Right atrium auricular region (tissue), 2 donors: ENCODE results near the gene CD8B2. TPM values are rescaled to one million over a fixed set of nuclear protein-coding genes. Genes with fewer than 3 reads are reported as not detected.
"Not testable (repeated sequence)": the region's sequence is repeated elsewhere in the genome, so short reads cannot be mapped to it uniquely, and the experiment has no call there.

Experiments
- DNase-seq: peaks from one replicate; pipeline ENCODE4 v3.0.0-alpha.2; 2019; ENCODE audit warnings: low spot score
- H3K27ac ChIP-seq, 2 donors: fragments of 200-600 bp; sonication (generic); 1 replicate in 1 of 2; 2 replicates in 1 of 2; pipeline ENCODE4 v1.5.1; 2016 to 2019
- H3K27me3 ChIP-seq, 2 donors: fragments of 200-600 bp; sonication (generic); one replicate each; pipeline versions ENCODE4 v1.5.1 to v1.6.0; 2017 to 2019
- H3K36me3 ChIP-seq: fragments of 200-600 bp; sonication (generic); one replicate; pipeline ENCODE4 v1.5.1; 2016
- H3K4me1 ChIP-seq, 2 donors: fragments of 200-600 bp; sonication (generic); one replicate each; pipeline versions ENCODE4 v1.5.1 to v1.6.0; 2017 to 2019
- H3K4me3 ChIP-seq, 2 donors: fragments of 200-600 bp; sonication (generic); 1 replicate in 1 of 2; 2 replicates in 1 of 2; pipeline ENCODE4 v1.5.1; 2017 to 2019; ENCODE audit warnings: mild to moderate bottlenecking in 1 of 2, moderate library complexity in 1 of 2
- H3K9me3 ChIP-seq, 2 donors: fragments of 200-600 bp; sonication (generic); one replicate each; pipeline ENCODE4 v1.5.1; 2019
- CTCF ChIP-seq, 2 donors: fragments of 200-600 bp; sonication (generic); IDR thresholded peaks; one replicate each; pipeline ENCODE4 v1.5.1; 2019; ENCODE audit warnings: antibody characterized with exemption in 2 of 2
- total RNA-seq, 2 donors: library from RNA; depleted of rRNA; stranded (reverse); fragments of >200 nt; gene quantifications; one replicate each; pipeline ENCODE4 v1.1.0, GENCODE V29; 2016

CD8B2 gene
- total RNA-seq, 2 donors from 2014 or later: not detected

DNA sequence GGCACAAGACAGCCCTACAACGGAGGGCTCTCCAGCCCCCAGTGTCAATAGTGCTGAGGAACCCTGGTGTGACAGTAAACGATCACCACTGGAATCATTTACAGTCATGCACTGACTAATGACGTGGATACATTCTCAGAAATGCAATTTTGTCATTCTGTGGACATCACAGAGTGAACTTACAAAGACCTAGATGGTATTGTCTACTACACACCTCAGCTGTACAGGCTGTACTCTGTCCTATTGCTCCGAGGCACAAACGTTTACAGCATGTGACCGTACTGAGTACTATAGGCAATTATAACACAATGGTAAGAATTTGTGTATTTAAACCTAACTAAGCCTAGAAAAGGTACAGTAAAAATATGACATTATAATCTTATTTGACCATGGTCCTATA is 67.2 kb downstream of the CD8B2 start:
- Histone ChIP-seq H3K9me3 (no peaks in the 10 kb centered on the region), H3K27ac (no peak overlapping the region), H3K4me1 (no peaks in the 10 kb centered on the region), H3K4me3 (no peak overlapping the region), H3K27me3 (no peaks in the 10 kb centered on the region), H3K36me3 (no peaks in the 10 kb centered on the region)
- TF ChIP-seq CTCF (IDR thresholded peaks at IDR 0.05): no peak
- DNase-seq: no peak

DNA sequence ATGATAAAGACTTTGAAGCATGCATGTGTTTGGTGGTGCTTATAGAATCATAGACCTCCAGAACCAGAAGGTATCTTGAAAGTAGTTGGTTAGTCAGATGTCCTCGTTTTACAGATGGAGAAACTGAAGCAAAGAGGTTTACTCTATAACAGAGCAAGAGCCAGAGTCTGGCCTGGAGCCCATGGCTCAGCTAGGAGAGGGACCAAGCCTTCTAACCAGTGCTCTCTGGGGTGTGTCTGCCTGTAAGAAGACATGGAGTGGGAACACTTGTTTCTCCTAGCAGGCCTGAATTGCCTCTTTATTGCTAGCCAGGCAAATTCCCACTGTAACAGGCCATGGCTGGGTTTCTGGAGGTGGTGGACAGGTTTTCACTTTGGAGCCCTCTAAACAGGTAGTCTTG is 67.9 kb downstream of the CD8B2 start:
- no peak overlapping the region for H3K27ac ChIP-seq
- DNase-seq: no peak
- H3K36me3 ChIP-seq: no peaks in the 10 kb centered on the region
- no peak for TF ChIP-seq CTCF (IDR thresholded peaks at IDR 0.05)
- H3K27me3 ChIP-seq: no peaks in the 10 kb centered on the region
- no peaks in the 10 kb centered on the region for H3K9me3 ChIP-seq
- H3K4me3 ChIP-seq: no peak overlapping the region
- no peaks in the 10 kb centered on the region for H3K4me1 ChIP-seq

DNA sequence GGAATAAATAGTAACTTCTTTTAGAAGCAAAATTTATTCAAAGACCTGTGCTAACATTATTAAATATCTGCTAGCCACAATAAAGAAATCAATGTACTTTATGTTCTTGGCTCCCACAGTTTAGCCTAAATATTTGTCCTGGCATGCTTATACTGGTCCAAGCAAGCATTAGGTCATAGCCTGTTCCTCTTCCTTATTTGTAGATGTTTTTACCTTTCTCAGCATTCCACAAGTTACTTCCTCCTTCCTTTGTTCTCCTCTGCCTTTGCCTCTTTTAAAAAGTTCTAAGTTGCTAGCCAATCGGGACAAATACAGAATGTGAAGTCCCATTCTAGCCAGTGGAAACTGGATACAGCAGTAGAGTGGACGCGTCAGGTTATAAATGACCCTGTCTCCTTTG is 72.6 kb downstream of the CD8B2 start:
- H3K27me3 ChIP-seq, H3K36me3 ChIP-seq, H3K4me3 ChIP-seq, H3K27ac ChIP-seq, H3K9me3 ChIP-seq, DNase-seq: not testable (repeated sequence)
- peaks cover 0 to 26% of the 10 kb centered on the region in 2 donors for H3K4me1 ChIP-seq

GRCh38 chr2:106560773-106561172 is 73.6 kb downstream of the CD8B2 start:
- no peaks in the 10 kb centered on the region for H3K36me3 ChIP-seq
- no peaks in the 10 kb centered on the region for H3K27me3 ChIP-seq
- H3K4me3 ChIP-seq: no peak overlapping the region
- H3K9me3 ChIP-seq: no peaks in the 10 kb centered on the region
- peaks cover 0 to 27% of the 10 kb centered on the region in 2 donors for H3K4me1 ChIP-seq
- no peak for TF ChIP-seq CTCF (IDR thresholded peaks at IDR 0.05)
- H3K27ac ChIP-seq: no peak overlapping the region
- DNase-seq: no peak

DNA sequence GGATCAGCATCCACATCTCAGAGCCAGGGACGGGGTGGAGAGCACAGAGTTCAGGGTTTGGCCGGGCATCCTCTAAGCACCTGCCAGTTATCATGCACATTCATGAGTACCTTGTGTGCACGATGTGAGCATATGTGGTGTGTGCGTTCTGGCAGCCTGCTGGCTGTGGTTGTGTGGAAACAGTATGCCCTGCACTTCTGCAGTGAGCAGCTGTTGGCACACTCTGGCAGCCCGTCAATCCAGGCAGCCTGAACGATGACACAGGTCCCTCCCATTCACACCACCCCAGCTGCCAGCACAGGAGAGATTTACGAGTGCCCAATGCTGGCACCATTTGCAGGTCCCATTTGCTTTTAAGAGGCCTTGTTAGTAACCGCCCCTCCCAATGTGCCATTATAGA is 74.2 kb downstream of the CD8B2 start:
- TF ChIP-seq CTCF (IDR thresholded peaks at IDR 0.05): no peak
- Histone ChIP-seq H3K9me3 (no peaks in the 10 kb centered on the region), H3K4me1 (peaks cover 0 to 33% of the 10 kb centered on the region in 2 donors), H3K4me3 (no peak overlapping the region), H3K27me3 (no peaks in the 10 kb centered on the region), H3K36me3 (no peaks in the 10 kb centered on the region), H3K27ac (peak overlapping the region in 1 of 2 donors; percentile 62)
- no peak for DNase-seq

DNA sequence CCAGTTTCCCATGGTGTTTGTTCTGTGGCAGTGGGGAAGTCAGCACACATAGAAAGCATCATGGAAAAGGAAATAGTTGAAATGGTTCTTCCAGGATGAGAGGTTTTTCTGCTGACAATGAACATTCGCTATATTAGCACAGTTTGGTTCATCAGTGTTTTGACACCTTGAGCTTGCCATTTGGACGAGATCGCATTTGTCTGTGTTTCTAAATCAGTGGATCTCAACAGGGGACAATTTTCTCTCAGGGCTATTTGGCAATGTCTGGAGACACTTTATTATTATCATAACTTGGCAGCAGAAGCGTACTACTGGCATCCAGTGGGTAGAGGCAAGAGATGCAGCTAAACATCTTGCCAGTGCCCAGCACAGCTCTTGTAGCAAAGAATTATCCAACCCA is 74.6 kb downstream of the CD8B2 start:
- Histone ChIP-seq H3K27me3 (no peaks in the 10 kb centered on the region), H3K9me3 (no peaks in the 10 kb centered on the region), H3K4me3 (no peak overlapping the region), H3K27ac (peak overlapping the region in 1 of 2 donors; percentile 62), H3K36me3 (no peaks in the 10 kb centered on the region), H3K4me1 (peaks cover 0 to 34% of the 10 kb centered on the region in 2 donors)
- no peak for DNase-seq
- TF ChIP-seq CTCF (IDR thresholded peaks at IDR 0.05): no peak
